ENCODE results near the gene LRRC46. TPM values are rescaled to one million over a fixed set of nuclear protein-coding genes. Genes with fewer than 3 reads are reported as not detected.

LRRC46 gene
- total and polyA plus RNA-seq, 2 of the 13 experiments (the other 11 are each of a cell fraction or from before 2014, with no cell fraction given) = 0.09 TPM

DNA sequence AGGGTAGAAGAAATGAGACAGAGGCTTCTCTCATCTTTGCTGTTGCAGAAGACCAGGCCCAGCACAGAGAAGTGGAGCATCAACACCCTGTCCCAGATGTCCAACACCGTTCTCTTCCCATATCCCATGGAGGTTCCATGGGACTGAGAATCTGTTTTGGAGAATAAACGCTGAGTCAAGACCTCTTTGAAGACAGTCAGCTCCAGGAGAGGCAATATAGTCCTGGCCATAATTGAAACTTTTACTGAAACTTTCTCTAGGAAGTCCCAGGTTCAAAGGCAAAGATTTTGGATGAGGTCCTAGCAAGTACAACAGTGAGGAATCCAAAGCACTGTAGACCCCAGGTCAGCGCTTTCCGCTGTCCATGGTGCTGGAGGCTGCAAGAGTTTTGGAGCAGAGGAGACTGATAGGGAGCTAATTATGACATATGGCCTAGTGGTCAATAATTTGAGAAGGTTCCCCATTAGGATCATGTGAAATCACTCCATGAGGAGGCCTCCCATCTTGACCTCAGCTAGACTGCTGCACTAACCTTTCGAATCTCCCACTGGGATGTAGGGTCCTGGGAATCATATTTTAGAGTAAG, 45.8 kb upstream of the LRRC46 start (continued):
- TF ChIP-seq, protein P1, sequence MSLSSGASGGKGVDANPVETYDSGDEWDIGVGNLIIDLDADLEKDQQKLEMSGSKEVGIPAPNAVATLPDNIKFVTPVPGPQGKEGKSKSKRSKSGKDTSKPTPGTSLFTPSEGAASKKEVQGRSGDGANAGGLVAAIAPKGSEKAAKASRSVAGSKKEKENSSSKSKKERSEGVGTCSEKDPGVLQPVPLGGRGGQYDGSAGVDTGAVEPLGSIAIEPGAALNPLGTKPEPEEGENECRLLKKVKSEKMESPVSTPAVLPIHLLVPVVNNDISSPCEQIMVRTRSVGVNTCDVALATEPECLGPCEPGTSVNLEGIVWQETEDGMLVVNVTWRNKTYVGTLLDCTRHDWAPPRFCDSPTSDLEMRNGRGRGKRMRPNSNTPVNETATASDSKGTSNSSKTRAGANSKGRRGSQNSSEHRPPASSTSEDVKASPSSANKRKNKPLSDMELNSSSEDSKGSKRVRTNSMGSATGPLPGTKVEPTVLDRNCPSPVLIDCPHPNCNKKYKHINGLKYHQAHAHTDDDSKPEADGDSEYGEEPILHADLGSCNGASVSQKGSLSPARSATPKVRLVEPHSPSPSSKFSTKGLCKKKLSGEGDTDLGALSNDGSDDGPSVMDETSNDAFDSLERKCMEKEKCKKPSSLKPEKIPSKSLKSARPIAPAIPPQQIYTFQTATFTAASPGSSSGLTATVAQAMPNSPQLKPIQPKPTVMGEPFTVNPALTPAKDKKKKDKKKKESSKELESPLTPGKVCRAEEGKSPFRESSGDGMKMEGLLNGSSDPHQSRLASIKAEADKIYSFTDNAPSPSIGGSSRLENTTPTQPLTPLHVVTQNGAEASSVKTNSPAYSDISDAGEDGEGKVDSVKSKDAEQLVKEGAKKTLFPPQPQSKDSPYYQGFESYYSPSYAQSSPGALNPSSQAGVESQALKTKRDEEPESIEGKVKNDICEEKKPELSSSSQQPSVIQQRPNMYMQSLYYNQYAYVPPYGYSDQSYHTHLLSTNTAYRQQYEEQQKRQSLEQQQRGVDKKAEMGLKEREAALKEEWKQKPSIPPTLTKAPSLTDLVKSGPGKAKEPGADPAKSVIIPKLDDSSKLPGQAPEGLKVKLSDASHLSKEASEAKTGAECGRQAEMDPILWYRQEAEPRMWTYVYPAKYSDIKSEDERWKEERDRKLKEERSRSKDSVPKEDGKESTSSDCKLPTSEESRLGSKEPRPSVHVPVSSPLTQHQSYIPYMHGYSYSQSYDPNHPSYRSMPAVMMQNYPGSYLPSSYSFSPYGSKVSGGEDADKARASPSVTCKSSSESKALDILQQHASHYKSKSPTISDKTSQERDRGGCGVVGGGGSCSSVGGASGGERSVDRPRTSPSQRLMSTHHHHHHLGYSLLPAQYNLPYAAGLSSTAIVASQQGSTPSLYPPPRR (CRISPR knock-in tag; IDR thresholded peaks at IDR 0.05; ENCODE audit: borderline replicate concordance) = no peak
- TF ChIP-seq ZNF510 (CRISPR knock-in tag; IDR thresholded peaks at IDR 0.05; ENCODE audit: low read depth) (no peak), ZFP90 (CRISPR knock-in tag; IDR thresholded peaks at IDR 0.05; ENCODE audit: borderline replicate concordance) (no peak), ETV5 (CRISPR knock-in tag; IDR thresholded peaks at IDR 0.05; ENCODE audit: borderline replicate concordance) (peak; percentile 55; the same call in 1 of the 2 replicates), ZNF225 (CRISPR knock-in tag; IDR thresholded peaks at IDR 0.05) (no peak), TGIF2 (CRISPR knock-in tag; IDR thresholded peaks at IDR 0.05) (peak; percentile 87; the same call in 1 of the 2 replicates), ZNF563 (CRISPR knock-in tag; IDR thresholded peaks at IDR 0.05) (no peak), ZNF143 (CRISPR knock-in tag; IDR thresholded peaks at IDR 0.05) (no peak), ATF7 (IDR thresholded peaks at IDR 0.05) (no peak), ATF7 (CRISPR knock-in tag; IDR thresholded peaks at IDR 0.05) (no peak), GABPA (IDR thresholded peaks at IDR 0.05; ENCODE audit: low read depth, low read length) (no peak), GABPA (CRISPR knock-in tag; IDR thresholded peaks at IDR 0.05; ENCODE audit: low read depth) (0 out of 2 replicates have a peak, but pooled peaks have one; percentile 22), ZNF557 (CRISPR knock-in tag; IDR thresholded peaks at IDR 0.05) (0 out of 2 replicates have a peak, but pooled peaks have one; percentile 87), HES4 (CRISPR knock-in tag; IDR thresholded peaks at IDR 0.05; ENCODE audit: borderline replicate concordance) (no peak), ZFP41 (CRISPR knock-in tag; IDR thresholded peaks at IDR 0.05; ENCODE audit: borderline replicate concordance) (no peak), MED1 (CRISPR knock-in tag; IDR thresholded peaks at IDR 0.05) (no peak), ZNF432 (CRISPR knock-in tag; IDR thresholded peaks at IDR 0.05; ENCODE audit: borderline replicate concordance) (no peak), MAFK (conservative IDR thresholded peaks at IDR 0.05 in 1 of 2, IDR thresholded peaks at IDR 0.05 in 1 of 2; ENCODE audit: low read length in 2 of 2) (no peak), ZNF761 (CRISPR knock-in tag; conservative IDR thresholded peaks at IDR 0.05) (no peak), NRL (CRISPR knock-in tag; IDR thresholded peaks at IDR 0.05; ENCODE audit: borderline replicate concordance) (no peak), SMC3 (IDR thresholded peaks at IDR 0.05; ENCODE audit: low read length) (no peak), TSC22D2 (CRISPR knock-in tag; IDR thresholded peaks at IDR 0.05; ENCODE audit: borderline replicate concordance) (peak; percentile 95), ERF (CRISPR knock-in tag; IDR thresholded peaks at IDR 0.05) (peak; percentile 92), FOXK1 (CRISPR knock-in tag; IDR thresholded peaks at IDR 0.05; ENCODE audit: borderline replicate concordance, low read depth) (peak; percentile 60; the same call in 1 of the 2 replicates)
- TF ChIP-seq, protein P2, sequence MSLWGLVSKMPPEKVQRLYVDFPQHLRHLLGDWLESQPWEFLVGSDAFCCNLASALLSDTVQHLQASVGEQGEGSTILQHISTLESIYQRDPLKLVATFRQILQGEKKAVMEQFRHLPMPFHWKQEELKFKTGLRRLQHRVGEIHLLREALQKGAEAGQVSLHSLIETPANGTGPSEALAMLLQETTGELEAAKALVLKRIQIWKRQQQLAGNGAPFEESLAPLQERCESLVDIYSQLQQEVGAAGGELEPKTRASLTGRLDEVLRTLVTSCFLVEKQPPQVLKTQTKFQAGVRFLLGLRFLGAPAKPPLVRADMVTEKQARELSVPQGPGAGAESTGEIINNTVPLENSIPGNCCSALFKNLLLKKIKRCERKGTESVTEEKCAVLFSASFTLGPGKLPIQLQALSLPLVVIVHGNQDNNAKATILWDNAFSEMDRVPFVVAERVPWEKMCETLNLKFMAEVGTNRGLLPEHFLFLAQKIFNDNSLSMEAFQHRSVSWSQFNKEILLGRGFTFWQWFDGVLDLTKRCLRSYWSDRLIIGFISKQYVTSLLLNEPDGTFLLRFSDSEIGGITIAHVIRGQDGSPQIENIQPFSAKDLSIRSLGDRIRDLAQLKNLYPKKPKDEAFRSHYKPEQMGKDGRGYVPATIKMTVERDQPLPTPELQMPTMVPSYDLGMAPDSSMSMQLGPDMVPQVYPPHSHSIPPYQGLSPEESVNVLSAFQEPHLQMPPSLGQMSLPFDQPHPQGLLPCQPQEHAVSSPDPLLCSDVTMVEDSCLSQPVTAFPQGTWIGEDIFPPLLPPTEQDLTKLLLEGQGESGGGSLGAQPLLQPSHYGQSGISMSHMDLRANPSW (CRISPR knock-in tag; IDR thresholded peaks at IDR 0.05; ENCODE audit: borderline replicate concordance) = no peak

All from HepG2 (cell line).